HG02981 (cell line): ENCODE results near the gene ZIC1.

Source experiments
- ATAC-seq: cut with Tn5 transposase; IDR thresholded peaks from one replicate; pipeline ENCODE4 v1.9.1; 2021; ENCODE audit warnings: mild to moderate bottlenecking, moderate library complexity; ENCODE audit not compliant: unreplicated experiment

The ZIC1 gene

DNA sequence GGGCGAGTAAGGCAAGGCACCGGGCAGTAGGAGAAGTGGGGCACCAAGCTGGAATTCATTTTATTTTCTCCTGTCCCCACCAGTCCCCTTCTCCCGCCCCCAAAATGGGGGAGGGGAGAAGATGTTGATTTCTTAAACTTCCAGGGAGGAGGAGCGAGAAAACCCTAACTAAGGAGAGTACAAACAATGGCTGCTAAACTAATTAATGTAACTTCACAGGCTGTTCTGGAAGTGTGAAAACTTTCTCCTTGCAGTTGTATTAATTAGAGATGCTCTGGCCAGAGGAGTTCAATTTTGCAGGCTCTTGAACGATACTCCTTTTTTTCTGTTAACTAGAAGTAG, 14.3 kb upstream of the ZIC1 start:
- no peak for ATAC-seq

DNA sequence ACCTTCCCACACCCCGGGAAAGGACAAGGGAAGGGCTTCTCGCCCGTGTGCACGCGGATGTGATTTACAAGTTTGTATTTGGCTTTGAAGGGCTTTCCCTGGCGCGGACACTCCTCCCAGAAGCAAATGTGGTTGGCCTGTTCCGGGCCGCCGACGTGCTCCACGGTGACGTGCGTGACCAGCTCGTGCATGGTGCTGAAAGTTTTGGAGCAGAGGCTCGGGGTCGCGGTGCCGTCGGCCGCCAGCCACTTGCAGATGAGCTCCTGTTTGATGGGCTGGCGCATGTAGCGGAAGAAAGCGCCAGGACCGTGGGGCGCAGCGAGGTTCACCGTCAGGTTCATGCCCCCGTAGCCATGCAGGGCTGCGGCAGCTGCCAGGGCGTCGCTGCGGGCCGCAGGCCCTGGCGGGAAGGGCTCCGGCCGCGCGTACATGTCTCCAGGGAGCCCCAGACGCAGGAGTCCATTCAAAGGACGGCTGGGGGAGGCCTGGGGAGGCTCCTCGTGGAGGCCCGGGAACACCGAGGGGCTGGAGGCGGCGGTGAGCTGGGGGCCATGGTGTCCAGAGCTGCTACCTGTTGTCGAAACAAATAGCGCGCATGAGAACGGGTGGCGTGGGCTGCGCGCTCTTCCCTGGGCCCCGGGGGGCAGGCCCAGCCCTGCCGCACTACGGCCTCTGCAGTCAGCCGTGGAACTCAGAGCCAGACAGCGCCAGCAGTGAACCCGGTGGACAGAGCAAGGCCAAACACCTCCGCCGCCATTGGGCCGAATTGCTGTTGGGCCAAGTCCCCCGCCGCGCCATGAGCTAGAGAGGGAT, 13.1 kb upstream of the ZIC1 start:
- no peak for ATAC-seq

DNA sequence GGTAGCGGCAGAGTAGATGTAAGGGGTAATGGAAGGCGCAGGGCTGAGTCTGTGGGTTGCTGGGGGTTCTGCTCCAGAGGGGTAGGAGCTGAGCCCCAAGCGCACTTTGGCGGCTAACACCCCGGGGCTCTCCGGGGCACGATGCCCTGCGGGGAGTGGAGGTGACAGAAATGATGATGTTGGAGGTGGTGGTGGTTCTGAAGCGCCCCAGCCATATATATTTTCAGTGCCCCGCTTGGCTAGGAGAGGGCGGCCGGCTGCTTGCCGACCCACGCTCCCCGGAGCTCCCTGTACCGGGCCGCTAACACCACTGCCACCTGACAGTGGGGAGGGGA, 12.5 kb upstream of the ZIC1 start:
- ATAC-seq, result no peak

DNA sequence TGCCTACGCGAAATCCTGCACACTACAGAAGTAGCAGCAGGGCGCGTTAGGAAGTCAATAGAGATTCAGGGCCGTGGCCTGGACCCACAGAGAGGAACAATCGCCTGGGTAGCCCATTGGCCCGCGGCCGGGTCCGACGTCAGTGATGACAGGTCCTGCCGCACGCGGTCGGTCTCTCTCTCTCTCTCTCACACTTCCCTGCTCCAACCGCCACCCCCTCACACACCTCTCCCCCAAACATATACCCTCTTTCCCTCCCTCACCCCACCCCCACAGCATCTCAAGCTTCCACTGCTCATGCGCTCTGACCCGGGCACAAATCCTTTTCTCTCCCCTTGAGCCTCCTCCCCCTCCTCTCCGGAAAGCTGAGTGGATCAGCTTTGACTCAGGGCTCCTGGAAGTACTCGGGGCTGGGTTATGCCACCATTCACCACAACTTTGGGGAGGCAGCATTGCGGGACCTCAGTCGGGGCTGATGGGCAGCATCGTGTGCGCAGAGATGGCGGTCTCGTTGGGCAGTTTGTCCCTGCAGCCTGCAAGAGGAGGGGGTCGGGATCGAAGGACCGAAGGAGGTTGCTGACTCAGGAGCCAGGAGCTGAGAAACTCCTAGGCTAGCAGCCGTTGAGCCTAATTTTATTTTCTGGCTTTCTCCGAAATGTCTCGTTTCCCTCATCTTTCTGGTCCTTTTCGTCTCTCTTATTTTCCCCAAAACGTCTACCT, 11.8 kb upstream of the ZIC1 start:
- ATAC-seq, result no peak

DNA sequence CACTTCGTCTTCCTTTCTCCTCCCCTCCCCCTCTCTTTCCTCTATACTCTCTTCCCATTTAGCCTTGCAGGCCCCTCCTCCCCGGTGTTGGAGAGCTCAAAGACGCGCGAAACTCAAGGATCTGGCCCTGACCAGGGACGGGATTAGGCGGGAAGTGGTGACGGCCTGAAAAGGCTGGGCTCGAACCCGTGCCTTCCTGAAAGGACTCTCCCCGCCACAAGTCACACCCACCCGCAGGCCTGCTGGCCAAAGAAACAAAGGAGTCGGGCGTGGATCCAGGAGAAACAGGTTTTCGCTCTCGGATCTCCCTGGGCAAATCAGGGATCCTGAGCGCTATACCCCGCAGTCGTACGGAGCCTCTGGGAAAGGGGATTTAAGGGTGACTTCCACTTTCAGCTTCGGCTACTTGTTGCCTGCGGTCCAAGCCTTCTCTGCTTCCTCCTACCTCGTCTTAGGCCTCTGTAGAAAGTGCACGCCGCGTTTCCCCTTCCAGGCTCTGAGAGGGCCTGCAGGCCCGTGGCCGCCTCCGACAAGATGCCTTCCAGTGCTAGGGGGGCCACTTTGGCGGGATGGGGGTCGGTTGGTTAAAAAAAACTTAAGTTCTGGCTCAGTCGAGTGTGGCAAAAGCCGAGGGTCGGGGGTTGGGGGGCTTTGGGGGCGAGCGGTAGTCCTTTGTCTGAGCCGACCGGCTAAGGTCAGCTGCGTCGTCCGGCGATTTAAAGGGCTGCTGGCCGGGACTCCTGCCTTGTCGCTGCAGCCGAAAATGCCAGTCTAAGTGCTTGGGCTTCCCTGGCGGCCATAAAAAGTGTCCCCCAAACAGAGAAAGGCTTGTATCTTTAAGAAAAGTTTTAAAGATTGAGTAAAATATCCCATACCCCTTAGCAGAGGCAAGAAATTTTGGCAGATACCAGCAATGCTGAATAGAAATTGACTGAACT, 11.0 kb upstream of the ZIC1 start:
- ATAC-seq, result no peak

DNA sequence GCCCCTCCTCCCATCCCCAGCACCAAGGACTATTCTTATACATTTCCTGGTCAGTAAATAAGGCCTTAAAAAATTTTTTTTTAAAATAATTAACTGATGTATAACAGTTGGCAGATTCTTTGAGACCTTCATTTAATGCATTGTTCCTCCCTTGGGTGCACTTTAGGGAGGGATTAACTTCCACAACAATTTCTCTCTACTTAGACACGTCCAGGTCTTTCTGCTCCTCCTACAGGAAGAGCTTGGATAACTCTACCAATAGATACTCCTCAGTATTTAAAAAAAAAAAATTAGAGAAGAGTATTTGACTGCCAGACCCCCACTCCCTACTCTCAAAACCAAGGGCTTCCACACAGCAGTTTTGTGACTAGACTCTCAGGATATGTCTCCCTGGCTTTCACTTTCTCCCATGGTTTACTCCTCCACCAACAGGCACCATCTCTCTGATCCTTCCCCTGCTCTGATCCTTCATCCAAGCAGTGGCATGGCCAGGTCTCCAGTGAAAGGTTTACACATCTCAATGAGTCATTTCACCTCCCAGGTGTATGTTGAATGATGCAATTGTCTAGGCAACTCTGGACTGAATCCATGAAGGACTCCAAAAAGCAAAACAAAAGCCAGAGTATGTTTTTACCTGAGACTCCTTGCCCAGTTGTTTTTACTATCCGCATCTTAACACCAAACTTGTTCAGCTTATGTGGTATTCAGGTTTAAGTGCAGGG, 10.2 kb upstream of the ZIC1 start:
- ATAC-seq, result no peak

DNA sequence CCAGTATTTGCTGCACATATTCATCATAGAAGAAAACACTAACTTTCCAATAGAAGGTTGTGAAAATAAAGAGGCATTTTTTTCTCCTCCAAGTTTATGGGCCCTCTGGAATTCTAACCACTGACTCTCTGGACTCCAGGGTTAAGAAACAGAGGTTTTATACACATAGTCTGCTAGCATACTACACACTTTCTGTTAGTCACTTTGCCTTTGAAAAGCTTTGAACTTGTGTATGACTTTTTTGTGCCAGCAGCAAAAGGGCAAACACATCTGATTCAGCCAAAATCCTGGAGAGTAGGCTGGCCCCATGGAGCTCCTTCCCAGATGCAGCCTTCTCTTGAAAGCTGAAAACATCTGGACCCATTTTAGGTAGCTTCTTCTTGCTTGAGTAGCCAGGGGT, 9.1 kb upstream of the ZIC1 start:
- ATAC-seq, result no peak

DNA sequence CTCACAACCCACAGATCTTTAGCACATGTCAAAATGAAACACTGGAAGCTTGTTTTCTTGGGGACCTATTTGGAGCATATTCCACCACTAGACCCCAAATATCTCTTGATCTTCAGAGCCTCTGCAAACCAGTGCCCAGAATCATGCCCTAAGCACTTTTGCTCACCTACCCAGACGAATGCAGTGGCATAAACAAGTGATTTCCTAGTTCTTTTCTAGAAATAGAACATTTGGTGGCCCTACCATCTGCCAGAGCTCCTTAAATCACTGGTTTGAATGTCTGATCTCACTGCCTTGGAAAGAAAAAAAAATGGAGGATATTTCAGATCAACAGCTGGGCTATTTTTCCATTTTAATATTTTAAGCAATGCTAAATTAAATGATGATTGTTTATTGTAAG, 8.2 kb upstream of the ZIC1 start:
- ATAC-seq, result no peak

DNA sequence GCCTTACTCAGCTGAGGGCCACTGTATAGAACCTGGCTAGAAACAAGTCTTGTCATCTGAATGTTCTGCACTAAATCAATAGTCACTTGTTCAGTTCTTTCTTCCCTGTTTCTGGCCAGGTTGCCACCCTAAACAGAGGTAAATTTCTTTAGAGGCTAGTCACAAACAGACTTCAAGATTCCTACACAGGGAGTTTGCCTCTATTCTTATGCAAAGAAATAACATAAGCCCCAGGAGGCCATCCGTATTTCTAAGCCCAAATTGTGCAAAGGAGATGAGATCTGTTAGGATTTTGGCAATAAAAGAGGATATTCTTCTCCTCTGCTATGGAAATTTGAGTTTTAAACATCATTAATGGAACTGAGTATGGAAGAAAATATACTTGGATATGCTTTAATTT, 7.7 kb upstream of the ZIC1 start:
- no peak for ATAC-seq

DNA sequence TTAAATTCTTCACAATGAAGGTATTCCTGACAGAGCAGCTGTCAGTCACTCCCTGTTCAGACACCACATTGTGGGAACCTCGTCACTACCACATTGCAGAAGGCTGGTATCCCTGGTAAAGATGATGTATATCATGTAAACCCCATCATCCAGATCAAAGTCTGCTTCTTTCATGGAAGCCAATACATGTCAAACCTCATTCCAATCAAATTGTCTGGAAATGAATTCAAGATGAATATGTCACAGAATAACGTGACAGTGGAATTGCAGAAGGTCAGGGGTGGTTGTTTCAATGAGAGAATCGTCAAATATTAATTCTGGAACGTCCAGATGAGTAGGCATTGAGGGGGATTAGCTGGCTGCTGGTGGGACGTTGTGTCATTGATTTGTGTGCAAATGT, 7.0 kb upstream of the ZIC1 start:
- ATAC-seq, result no peak

DNA sequence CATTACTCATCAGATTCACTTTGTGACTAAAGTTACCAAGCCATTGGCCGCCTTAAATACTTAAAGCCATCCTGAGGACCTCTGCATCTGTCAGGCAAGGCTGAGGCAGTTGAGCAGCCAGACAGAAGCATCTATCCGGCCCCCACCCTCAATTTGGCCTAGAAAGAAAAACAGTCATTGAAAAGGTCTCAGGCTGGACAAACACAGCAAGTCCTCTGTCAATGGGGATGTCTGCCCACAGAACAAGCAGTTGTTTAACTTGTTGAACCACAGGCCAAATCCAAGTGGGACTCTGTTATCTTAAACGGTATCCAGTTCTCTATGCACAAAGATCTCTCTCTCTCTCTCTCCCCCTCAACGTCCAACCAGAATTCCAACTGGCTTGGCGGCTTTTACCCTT, 5.7 kb upstream of the ZIC1 start:
- no peak for ATAC-seq

DNA sequence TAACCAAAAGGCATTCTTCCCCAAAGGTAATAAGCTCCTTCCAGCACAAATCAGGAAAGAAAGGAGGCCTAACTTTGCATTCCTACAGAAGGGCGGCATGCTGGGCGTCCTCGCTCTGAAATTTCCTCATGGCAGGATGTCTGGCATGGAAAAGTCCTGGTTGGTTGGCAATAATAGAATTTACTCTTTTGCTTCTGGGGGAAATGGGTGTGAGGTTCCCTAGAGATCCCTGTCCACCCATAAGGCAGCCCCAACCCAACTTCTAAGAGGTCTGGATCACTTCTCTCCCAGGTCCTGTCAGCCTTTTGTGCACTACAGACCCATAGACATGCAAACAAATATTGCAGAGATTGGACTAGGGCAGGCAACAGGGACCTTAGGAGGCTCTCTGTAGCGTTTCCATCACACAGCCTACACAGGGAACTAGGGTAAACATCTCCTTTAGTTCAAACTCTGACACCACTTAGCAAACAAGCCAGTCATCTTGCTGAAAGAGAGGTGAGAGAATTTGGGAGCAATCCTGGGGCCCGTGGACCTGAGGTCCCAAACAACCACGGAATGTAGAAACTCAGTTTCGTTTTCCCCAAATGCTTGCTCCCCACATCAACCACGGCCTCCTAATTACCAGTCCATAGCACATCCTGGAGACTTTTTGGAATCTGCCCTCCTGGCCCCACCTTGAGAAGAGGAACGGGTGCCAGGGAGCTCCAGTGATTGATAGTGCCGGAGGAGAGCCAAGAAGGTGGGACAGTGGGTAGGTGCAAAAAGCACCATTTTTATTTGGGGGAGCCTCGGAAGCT, 5.0 kb upstream of the ZIC1 start:
- ATAC-seq, result no peak

DNA sequence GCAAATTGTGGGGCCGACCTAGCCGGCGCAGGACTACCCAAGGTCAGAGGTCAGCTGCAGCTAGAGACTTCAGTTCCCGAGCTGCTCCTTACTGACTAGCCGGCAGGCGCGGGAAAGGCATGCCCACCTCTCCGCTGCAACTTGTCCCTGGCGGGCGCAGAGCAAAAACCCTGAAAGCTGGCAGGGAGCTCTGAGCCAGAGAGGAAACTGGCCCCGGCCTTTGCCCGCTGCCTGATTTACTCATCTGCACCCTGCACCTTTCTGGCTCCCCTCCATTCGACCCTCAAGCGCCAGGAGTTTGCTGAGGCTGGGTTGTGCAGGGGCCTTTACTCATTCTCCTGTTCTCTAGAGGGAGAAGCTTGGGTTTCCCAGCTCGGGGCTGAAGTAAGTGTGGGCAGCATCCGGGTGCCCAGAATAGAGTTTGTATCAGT, 4.3 kb upstream of the ZIC1 start:
- no peak for ATAC-seq

DNA sequence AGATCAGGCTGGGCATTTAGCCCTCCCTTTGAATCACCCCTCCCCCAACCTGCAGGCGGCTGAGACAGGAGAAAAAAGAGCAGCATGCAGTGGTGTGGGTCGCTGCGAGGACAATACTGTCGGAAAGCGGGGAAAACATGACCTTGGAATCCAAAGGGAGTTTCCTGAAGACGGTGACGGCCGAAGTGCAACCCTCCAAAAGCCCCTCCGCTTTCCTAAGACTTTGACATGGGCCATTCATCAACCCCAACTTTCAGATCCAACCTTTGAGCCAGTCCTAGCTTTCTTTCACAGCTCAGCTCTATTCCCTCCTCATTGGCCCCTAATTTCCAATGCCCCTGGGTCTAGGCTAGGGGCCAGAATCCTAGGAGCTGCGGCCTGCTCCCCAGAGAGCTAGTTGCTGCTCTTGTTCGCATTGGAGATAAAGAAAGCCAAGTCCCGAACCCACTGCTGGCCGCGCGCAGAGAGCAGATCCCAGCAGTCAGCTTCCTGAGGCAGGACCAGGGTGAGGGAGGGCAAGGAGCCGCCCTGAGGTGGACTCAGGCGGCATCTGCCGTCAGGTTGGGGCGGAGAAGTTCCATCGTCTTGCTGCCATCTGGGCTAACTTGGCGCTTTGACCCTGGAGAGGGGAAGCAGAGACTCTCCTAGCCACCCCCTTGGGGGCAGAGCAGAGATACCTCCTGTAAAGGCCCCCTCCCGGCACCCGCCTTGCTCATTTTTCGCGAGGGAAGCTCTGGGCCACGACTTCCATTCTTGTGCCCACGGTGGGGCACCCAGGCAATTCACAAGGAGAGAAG, 3.7 kb upstream of the ZIC1 start:
- no peak for ATAC-seq

DNA sequence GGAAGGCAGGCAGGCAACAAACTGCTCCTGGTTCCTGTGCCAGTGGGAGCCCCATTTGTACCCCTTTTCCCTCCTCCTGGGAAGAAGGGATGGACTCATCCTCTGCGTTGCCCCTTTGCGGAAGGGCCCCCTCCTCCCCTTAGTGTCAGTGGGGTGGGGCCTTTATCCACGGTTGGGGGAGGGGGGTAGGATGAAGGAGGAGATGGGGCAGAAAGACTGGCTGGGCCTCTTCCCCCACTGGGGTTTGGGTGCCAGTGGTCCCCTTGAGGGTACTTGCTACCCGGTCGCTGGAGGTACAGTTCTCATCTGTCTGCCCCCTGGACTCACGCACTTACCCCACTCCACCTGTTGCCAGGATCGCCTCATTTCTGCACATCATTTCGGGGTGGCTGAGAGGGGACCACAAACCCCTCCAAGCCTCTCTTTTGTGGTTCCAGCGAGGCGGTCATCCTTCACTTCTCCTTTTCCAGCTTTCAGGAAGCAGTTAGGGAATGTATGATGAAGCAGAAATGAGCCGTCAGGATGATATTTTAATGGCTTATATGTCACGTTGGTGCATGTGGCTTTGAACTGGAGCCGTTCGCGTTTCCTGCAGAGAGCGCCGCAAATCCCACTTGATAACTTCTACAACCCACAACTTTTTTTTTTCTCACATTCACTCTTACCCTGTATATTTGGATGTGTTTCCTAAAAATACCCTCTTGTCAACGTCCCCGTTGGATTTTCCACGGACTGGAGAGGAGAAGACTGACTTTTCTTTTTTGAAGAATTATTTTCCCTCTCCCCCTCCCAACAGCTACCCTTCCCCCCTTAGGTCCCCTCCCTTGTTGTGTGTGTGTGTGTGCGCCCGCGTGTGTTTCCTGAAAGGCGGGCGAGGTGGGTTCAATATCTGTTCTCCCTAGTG, 2.9 kb upstream of the ZIC1 start, which contains the start of gene ZIC4:
TSS of gene ZIC4 (minus strand) at position 516 of the 904 bp plus-strand sequence. CDS start 3,746 bp downstream, outside the sequence.
- ATAC-seq, result no peak

DNA sequence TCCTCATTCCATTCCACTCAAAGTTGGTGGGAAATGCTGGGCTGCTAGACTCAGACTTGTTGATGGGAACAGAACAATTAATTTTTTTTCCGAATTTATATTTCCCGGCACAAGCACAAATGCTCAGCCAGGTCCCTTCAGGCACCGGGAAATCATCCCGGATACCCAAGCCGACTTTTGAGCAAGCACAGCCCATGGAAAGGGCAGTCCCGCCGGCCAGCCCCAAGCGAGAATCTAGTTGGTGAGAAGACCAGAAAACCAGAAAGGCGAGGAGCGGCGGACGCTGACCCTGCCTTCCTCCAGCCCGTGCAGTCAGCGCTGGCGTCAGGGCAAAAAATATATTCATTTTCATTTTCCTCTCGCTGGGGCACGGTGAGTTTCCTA, 2.1 kb upstream of the ZIC1 start:
- no peak for ATAC-seq

DNA sequence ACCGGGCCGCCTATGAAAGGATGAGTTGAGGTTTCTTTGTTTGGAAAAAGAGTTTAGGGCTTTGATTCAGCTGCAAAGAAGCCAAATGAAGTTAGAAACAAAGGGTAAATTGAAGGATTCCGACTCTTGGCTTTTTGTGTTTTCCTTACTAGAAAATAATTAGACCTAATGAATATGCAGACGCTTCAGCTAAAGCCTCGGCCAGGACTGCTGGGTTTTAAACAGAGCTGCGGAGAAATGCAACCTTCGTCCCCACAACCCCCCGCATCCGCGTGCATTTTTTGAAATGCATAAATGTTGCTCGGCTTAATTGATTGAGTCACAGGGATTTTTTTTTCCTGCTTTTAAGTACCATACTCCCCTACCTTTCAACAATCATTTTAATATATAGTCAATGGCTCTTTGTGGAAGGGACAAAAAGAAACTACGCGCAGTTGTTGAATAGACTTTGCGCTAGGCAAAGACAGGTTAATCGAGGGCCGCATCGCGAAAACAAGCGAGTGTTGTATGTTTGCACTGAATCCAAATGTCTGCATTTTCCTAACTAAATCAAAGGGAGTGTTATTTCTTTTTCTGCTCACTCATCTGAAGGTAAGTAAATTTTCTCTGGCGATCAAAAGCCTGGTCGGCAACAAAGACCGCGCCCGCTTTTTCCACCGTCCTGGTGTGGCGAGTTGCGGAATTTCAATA, 1.5 kb upstream of the ZIC1 start:
- no peak for ATAC-seq
